Activated T-helper 2 cell treated with anti-CD3 and anti-CD28 coated beads, Interferon-gamma antibody, Interleukin-2, Interleukin-4, amounts not matched to agents 10 μg/mL and 5 μg/mL and 100 μg/mL, durations not matched to agents 14 hours and 24 hours and 36 hours (primary cell): ENCODE data around the gene TTC12. TPM values are rescaled to one million over a fixed set of nuclear protein-coding genes. Genes with fewer than 3 reads are reported as not detected.

Experiments
- DNase-seq: peaks from one replicate; pipeline ENCODE4 v3.0.0; 2021; ENCODE audit warnings: low spot score
- H3K27ac Mint-ChIP-seq: one replicate; pipeline ENCODE4 v1.8.0; 2021; ENCODE audit warnings: mixed read lengths
- H3K27me3 Mint-ChIP-seq: one replicate; pipeline ENCODE4 v1.8.0; 2021; ENCODE audit warnings: low read depth, mixed read lengths
- H3K36me3 Mint-ChIP-seq: one replicate; pipeline ENCODE4 v1.8.0; 2021; ENCODE audit warnings: low read depth, mixed read lengths
- H3K4me1 Mint-ChIP-seq: one replicate; pipeline ENCODE4 v1.8.0; 2021; ENCODE audit warnings: low read depth, mixed read lengths
- H3K4me3 Mint-ChIP-seq: one replicate; pipeline ENCODE4 v1.8.0; 2021; ENCODE audit warnings: low read depth, mild to moderate bottlenecking, moderate library complexity, mixed read lengths
- H3K9me3 Mint-ChIP-seq: one replicate; pipeline ENCODE4 v1.8.0; 2021; ENCODE audit warnings: mixed read lengths
- intact Hi-C: fragments of 100-400 bp; cut with micrococcal nuclease; formaldehyde crosslinking; loops from one replicate; pipeline ENCODE4 v1.15.1; 2023
- total RNA-seq: library from RNA; stranded (reverse); gene quantifications from 2 replicates; pipeline ENCODE4 v1.2.3, GENCODE V29; 2022

The TTC12 gene
- total RNA-seq, 1 donor from 2014 or later: 7.0 TPM

DNA sequence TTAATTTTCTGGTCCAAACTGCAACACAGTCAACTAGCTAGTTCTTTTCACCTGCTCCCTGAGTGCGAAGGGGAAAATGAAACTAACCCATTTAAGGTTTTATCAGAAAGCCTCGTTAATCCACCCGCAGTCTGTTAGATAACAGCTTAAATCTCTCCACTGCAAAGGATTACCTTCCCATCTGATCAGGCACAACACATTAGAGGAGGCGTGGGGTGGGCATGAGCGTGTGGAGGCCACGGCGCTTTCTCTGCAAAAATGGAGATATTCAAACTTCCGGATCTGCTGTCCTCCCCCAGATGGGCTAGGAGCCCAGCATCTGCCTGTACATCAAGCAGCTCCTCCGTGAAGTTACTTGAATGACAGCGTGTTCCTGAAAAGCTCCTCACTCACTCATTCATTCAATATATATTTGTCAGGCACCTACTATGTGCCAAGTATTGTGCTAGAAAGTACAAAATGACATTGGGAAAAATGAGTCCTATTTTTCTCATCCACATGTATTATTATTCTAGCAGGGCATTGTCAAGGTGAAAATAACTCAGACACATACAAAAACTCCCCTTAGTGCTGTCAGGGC, 59.7 kb downstream of the TTC12 start:
- no peaks in the 10 kb centered on the region for H3K9me3 Mint-ChIP-seq
- no peak for DNase-seq
- no peaks in the 10 kb centered on the region for H3K4me1 Mint-ChIP-seq
- intact Hi-C loops: no loop called here
- no peaks in the 10 kb centered on the region for H3K27me3 Mint-ChIP-seq
- no peak overlapping the region for H3K4me3 Mint-ChIP-seq
- H3K36me3 Mint-ChIP-seq: no peaks in the 10 kb centered on the region
- no peak overlapping the region for H3K27ac Mint-ChIP-seq

DNA sequence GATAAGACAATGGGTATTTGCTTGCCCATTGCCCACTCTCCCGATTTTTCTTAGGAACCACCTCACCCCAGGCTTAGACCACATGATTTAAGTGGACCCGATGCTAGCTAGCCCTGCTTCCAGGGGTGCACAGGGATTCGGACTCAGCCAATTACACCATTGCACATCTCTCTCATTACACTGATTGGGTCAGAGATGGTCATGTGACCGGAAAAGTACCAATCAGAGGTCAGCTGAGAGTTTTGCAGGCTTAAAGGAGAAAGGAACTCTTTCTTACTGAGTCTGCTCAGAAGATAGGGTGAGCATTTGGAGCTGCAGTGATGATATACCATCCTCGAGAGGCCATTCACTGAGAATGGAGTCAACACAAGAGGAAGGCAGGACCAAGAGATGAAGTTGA, 61.0 kb downstream of the TTC12 start:
- H3K36me3 Mint-ChIP-seq: no peaks in the 10 kb centered on the region
- H3K27ac Mint-ChIP-seq: no peak overlapping the region
- intact Hi-C loops: no loop called here
- no peak overlapping the region for H3K4me3 Mint-ChIP-seq
- no peaks in the 10 kb centered on the region for H3K9me3 Mint-ChIP-seq
- H3K4me1 Mint-ChIP-seq: no peaks in the 10 kb centered on the region
- no peak for DNase-seq
- H3K27me3 Mint-ChIP-seq: no peaks in the 10 kb centered on the region

DNA sequence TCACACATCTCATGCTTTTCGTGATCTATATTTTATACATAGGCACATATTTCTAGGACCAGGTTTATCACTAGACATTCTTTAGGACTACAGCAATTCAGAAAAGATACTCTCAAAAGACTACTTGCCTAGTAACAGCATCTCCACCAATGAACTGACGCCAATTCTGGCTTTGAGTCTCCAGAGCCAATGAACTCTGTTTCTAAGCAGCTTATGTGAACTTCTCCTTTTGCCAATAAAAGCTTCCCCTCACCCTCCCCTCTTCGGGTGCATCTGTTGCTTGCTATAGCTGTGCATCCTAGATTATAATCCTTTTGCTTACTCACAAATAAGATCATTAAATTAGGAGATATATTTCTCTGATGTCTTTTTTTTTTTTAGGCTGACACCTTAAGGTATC, 61.8 kb downstream of the TTC12 start:
- Mint-ChIP-seq H3K4me3 (no peak overlapping the region), H3K27ac (no peak overlapping the region), H3K4me1 (no peaks in the 10 kb centered on the region), H3K36me3 (no peaks in the 10 kb centered on the region), H3K9me3 (no peaks in the 10 kb centered on the region), H3K27me3 (no peaks in the 10 kb centered on the region)
- no peak for DNase-seq
- intact Hi-C loops: no loop called here

- intact Hi-C loops: no loop called here
- Mint-ChIP-seq H3K27ac (no peak overlapping the region), H3K9me3 (no peaks in the 10 kb centered on the region), H3K4me1 (no peaks in the 10 kb centered on the region), H3K27me3 (no peaks in the 10 kb centered on the region), H3K4me3 (no peak overlapping the region), H3K36me3 (no peaks in the 10 kb centered on the region)
- no peak for DNase-seq
Observed at GRCh38 chr11:113377681-113378412, 63.5 kb downstream of the TTC12 start.

GRCh38 chr11:113378692-113379091, 64.3 kb downstream of the TTC12 start:
- Mint-ChIP-seq H3K27ac (no peak overlapping the region), H3K9me3 (no peaks in the 10 kb centered on the region), H3K4me3 (no peak overlapping the region), H3K4me1 (no peaks in the 10 kb centered on the region), H3K36me3 (no peaks in the 10 kb centered on the region), H3K27me3 (no peaks in the 10 kb centered on the region)
- DNase-seq: no peak
- intact Hi-C loops: no loop called here

DNA sequence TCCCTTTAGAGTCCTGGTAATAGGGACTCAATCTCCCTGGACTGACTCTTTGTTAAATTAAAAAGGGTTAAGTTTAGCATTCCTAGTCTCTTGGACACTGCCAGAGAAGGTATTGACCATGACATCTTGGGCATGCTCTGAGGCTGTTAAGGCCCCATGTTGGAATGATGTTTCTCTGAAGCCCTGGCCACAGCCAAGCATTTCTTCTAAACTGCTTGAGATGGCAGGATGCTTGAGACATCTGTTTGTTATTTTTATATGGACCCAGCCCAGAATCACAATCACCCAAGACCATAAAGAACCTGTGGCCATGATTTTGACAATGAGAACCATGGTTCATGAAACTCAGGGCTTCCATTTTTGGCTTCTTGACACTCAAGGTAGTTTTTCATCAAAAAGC, 67.7 kb downstream of the TTC12 start:
- intact Hi-C loops: no loop called here
- Mint-ChIP-seq H3K4me1 (no peaks in the 10 kb centered on the region), H3K27ac (no peak overlapping the region), H3K36me3 (no peaks in the 10 kb centered on the region), H3K27me3 (peaks cover 4% of the 10 kb centered on the region), H3K9me3 (no peaks in the 10 kb centered on the region), H3K4me3 (no peak overlapping the region)
- DNase-seq: no peak

GRCh38 chr11:113384551-113384950, 70.2 kb downstream of the TTC12 start:
- Mint-ChIP-seq H3K36me3 (no peaks in the 10 kb centered on the region), H3K9me3 (no peaks in the 10 kb centered on the region), H3K27me3 (peaks cover 7% of the 10 kb centered on the region), H3K4me1 (no peaks in the 10 kb centered on the region), H3K4me3 (no peak overlapping the region), H3K27ac (no peak overlapping the region)
- no peak for DNase-seq
- intact Hi-C loops: no loop called here

DNA sequence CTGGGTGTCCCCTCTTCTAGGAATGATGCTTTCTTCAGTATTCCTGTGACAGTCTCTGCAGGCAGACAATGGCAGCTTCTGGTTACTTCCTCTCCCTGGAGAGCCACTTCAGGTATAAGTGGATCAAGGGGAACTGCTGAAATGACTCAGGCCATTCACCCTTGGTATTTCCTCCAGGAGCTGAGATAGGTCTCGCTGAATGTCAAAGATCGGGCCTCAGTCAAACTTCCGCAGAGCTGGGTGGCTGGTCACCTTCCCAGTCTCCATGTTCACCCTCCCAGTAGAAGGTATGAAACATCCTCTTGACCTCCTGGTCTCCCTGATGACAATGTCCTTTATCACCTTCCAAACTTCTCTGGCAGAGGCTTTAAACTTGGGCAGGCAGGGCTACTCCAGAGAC, 71.4 kb downstream of the TTC12 start:
- Mint-ChIP-seq H3K9me3 (no peaks in the 10 kb centered on the region), H3K27ac (no peak overlapping the region), H3K4me3 (no peak overlapping the region), H3K4me1 (no peaks in the 10 kb centered on the region), H3K27me3 (peaks cover 7% of the 10 kb centered on the region), H3K36me3 (no peaks in the 10 kb centered on the region)
- DNase-seq: no peak
- intact Hi-C loops: no loop called here

DNA sequence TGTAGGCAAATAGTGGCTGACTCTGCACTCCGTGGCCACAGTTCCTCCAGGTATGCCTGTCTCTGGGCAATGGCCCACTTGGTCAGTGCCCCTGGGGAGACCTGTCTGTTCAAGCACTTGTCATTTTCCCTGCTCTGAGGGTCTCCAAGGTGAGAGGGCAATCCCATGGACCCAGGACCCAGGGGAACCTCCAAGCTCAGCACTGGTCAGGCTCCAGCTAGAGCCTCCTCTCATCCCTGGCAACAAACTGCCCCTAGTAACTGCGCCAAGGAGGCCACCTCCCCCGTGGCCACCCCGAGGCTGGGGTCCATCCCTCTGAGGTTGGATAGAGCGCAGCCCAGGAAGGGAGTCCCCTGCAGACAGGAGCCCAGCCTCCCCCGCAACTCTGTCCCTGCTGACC, 72.5 kb downstream of the TTC12 start:
- Mint-ChIP-seq H3K36me3 (no peaks in the 10 kb centered on the region), H3K9me3 (no peaks in the 10 kb centered on the region), H3K4me3 (no peak overlapping the region), H3K27ac (no peak overlapping the region), H3K4me1 (no peaks in the 10 kb centered on the region), H3K27me3 (peaks cover 7% of the 10 kb centered on the region)
- intact Hi-C loops: no loop called here
- no peak for DNase-seq

- Mint-ChIP-seq H3K27ac (no peak within 1 kb of the TSS), H3K4me1 (no peaks in the 10 kb centered on the region), H3K27me3 (peaks cover 7% of the 10 kb centered on the region), H3K9me3 (no peaks in the 10 kb centered on the region), H3K36me3 (no peaks in the 10 kb centered on the region), H3K4me3 (no peak within 1 kb of the TSS)
- DNase-seq: no peak
- intact Hi-C loops: no loop called here
Observed at GRCh38 chr11:113387605-113388211, 73.3 kb downstream of the TTC12 start, which contains the start of gene ANKK1. Gene ANKK1, plus strand, starts transcription at chr11:113387779. Its CDS starts 106 bp downstream, at chr11:113387885.

DNA sequence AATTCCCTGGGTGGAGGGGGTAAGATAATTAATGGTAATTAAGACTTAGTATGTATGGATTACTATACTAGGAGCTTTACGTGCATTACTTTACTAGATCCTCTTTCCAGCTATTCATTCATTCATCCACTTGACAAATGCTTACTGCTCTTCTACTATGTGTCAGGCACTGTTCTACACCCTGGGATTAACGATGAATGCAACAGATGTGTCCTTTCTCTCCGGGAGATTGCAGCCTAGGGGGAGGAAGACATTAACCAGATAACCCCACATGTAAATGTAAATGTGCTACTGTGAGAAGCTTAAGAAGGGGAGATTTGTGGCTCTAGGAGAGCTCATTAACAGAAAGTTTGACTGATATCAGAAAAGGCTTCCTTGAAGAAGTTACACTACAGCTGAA, 74.9 kb downstream of the TTC12 start:
- Mint-ChIP-seq H3K36me3 (no peaks in the 10 kb centered on the region), H3K4me3 (no peak overlapping the region), H3K9me3 (no peaks in the 10 kb centered on the region), H3K27ac (no peak overlapping the region), H3K27me3 (peaks cover 7% of the 10 kb centered on the region), H3K4me1 (no peaks in the 10 kb centered on the region)
- intact Hi-C loops: no loop called here
- no peak for DNase-seq

GRCh38 chr11:113392236-113392921, 78.0 kb downstream of the TTC12 start:
- Mint-ChIP-seq H3K27me3 (no peaks in the 10 kb centered on the region), H3K36me3 (no peaks in the 10 kb centered on the region), H3K27ac (no peak overlapping the region), H3K4me1 (no peaks in the 10 kb centered on the region), H3K4me3 (no peak overlapping the region), H3K9me3 (no peaks in the 10 kb centered on the region)
- intact Hi-C loops: no loop called here
- no peak for DNase-seq

GRCh38 chr11:113393501-113393985, 79.2 kb downstream of the TTC12 start:
- no peak overlapping the region for H3K4me3 Mint-ChIP-seq
- H3K9me3 Mint-ChIP-seq: no peaks in the 10 kb centered on the region
- intact Hi-C loops: no loop called here
- H3K4me1 Mint-ChIP-seq: no peaks in the 10 kb centered on the region
- no peaks in the 10 kb centered on the region for H3K36me3 Mint-ChIP-seq
- H3K27me3 Mint-ChIP-seq: no peaks in the 10 kb centered on the region
- H3K27ac Mint-ChIP-seq: no peak overlapping the region
- no peak for DNase-seq
